ENCODE measurements around the gene SELENOS. TPM values are rescaled to one million over a fixed set of nuclear protein-coding genes. Genes with fewer than 3 reads are reported as not detected.

Gene SELENOS
- total RNA-seq, 1 experiment from 2014 or later: 145 TPM

- intact Hi-C loops (cut with micrococcal nuclease): no loop called here
- no TSS peak for BruUV-seq (replicated peaks)
Measured at GRCh38 chr15:101283931-101284330, 6.6 kb upstream of the SELENOS start.

DNA sequence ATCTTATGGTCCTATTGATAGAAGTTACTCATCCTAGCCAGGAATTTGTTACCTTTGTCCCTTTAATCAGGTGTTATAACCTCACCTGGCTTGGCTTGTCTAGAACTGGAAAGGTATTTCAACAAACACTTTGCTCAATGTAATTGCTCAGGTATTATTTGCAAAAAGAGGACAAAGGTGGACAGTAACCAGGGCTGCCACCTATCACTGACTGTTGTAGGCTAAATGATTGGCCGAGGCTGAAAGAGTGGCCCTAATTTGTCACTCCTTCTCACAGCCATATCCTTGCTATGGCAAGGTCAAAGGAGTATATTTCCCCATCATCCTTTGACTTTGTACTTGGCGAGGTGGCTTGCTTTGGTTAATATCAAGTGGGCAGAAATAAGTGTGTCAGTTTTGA lies 2.7 kb upstream of the SELENOS start:
- ChIA-PET CTCF (interaction anchor here (1.1 kb wide), 1 partner anchor 15 kb away, joined by 3 read pairs; no protein-coding TSS in a partner anchor), POLR2A (interaction anchor here (1.9 kb wide), 1 partner anchor 15 kb away, joined by 4 read pairs; the partner anchor contains the start of gene SNRPA1)
- Mint-ChIP-seq H3K27ac (ENCODE audit: low read depth, unreplicated experiment) (no peak overlapping the region), H3K4me1 (ENCODE audit: insufficient read depth, unreplicated experiment) (peaks cover 8% of the 10 kb centered on the region), H3K36me3 (ENCODE audit: insufficient read depth, unreplicated experiment) (peaks cover 62% of the 10 kb centered on the region), H3K27me3 (ENCODE audit: insufficient read depth, unreplicated experiment) (no peaks in the 10 kb centered on the region), H3K9me3 (ENCODE audit: unreplicated experiment) (no peaks in the 10 kb centered on the region), H3K4me3 (ENCODE audit: unreplicated experiment) (no peak overlapping the region)
- no peak for DNase-seq (ENCODE audit: unreplicated experiment)
- BruUV-seq (replicated peaks): no TSS peak
- intact Hi-C loops (cut with micrococcal nuclease): no loop called here
- no peak for TF ChIP-seq CTCF (IDR thresholded peaks at IDR 0.05; ENCODE audit: unreplicated experiment)

More at GRCh38 chr15:101283931-101284330, 6.6 kb upstream of the SELENOS start:
- CTCF ChIA-PET: interaction anchor here (0.6 to 21.3 kb wide), 2 partner anchors 57 to 356 kb away, joined by 5 to 320 read pairs; no protein-coding TSS in a partner anchor
- peaks cover 88% of the 10 kb centered on the region for H3K36me3 Mint-ChIP-seq (ENCODE audit: insufficient read depth, unreplicated experiment)
- peaks cover 7% of the 10 kb centered on the region for H3K4me1 Mint-ChIP-seq (ENCODE audit: insufficient read depth, unreplicated experiment)
- no peak for TF ChIP-seq CTCF (IDR thresholded peaks at IDR 0.05; ENCODE audit: unreplicated experiment)
- POLR2A ChIA-PET: interaction anchor here (5.0 kb wide), 1 partner anchor 11 kb away, joined by 34 read pairs; the partner anchor contains the start of gene SNRPA1
- H3K27ac Mint-ChIP-seq (ENCODE audit: low read depth, unreplicated experiment): no peak overlapping the region
- no peak for DNase-seq (ENCODE audit: unreplicated experiment)
- H3K27me3 Mint-ChIP-seq (ENCODE audit: insufficient read depth, unreplicated experiment): no peaks in the 10 kb centered on the region
- H3K4me3 Mint-ChIP-seq (ENCODE audit: unreplicated experiment): no peak overlapping the region
- H3K9me3 Mint-ChIP-seq (ENCODE audit: unreplicated experiment): no peaks in the 10 kb centered on the region

DNA sequence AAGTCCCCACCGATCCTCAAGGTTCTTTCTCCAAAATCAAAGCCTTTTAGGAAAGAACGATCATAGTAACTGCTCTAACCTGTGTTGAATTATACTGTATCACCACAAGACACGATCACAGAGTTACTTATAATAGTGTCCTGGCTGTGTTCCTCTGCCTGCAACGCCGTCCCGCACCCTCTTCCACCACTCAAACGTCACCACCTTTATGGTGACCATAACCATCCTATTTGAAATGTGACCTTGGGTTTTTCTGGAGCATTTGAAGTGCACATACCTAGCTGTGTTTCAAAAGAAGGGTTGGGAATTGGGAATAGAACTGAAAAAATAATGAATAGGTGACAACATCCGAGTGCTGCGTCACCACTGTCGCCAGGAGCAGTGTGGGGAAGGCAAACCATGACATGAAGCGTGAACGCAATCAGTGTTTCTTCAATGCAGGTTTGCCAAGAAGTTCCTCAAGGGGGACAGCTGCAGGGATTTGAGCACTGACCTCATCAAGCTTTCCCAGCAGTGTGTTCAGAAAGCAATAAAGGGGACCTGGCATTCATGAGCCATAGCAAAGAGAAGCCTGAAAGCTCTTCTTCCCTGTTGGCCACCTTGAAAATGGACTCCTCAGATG lies 769 bp upstream of the SELENOS start:
- Mint-ChIP-seq H3K9me3 (ENCODE audit: unreplicated experiment) (no peaks in the 10 kb centered on the region), H3K27me3 (ENCODE audit: insufficient read depth, unreplicated experiment) (no peaks in the 10 kb centered on the region), H3K4me1 (ENCODE audit: insufficient read depth, unreplicated experiment) (peaks cover 13% of the 10 kb centered on the region), H3K36me3 (ENCODE audit: insufficient read depth, unreplicated experiment) (peaks cover 61% of the 10 kb centered on the region), H3K27ac (ENCODE audit: low read depth, unreplicated experiment) (peak overlapping the region; percentile 99), H3K4me3 (ENCODE audit: unreplicated experiment) (peak overlapping the region; percentile 100)
- TSS peak; percentile 84 for BruUV-seq (replicated peaks)
- TF ChIP-seq CTCF (IDR thresholded peaks at IDR 0.05; ENCODE audit: unreplicated experiment): no peak
- ChIA-PET POLR2A (interaction anchor here (0.7 to 1.1 kb wide), 3 partner anchors 8 to 18 kb away, joined by 3 to 13 read pairs (median 3); partner anchors contain the start of gene SNRPA1), CTCF (interaction anchor here (0.5 to 1.1 kb wide), 2 partner anchors 10 to 399 kb away, joined by 3 to 10 read pairs; no protein-coding TSS in a partner anchor)
- DNase-seq (ENCODE audit: unreplicated experiment): no peak
- intact Hi-C loops (cut with micrococcal nuclease): no loop called here

DNA sequence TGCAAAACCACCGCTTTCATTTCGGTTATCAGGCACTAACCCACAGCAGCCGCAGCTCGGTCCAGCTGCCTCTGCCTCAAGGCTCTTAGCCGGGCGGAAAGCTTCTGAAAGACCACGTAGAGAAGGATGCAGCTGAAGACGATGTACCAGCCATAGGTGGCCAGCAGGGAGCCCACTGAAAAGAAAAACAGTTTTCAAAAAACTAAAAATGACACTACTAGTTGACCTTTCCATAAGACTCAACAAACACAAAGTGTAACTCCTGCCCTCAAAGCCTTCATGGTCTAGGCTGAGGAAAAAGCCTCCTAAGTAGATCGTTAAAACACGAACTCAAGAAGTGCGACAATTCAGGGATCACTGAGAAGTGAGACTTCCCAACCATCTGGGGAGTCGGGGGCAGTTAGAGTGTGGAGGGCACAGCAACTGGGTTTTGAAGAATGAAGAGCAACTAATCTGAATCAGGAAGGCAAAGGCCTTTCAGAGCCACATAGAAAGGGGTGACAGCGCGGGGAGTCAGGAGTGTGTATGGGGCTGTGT lies 716 bp downstream of the SELENOS start:
- intact Hi-C loops (cut with micrococcal nuclease): no loop called here
- no TSS peak for BruUV-seq (replicated peaks)
- peak overlapping the region; percentile 99 for H3K27ac Mint-ChIP-seq (ENCODE audit: low read depth, unreplicated experiment)
- ChIA-PET POLR2A (interaction anchor here (0.6 to 2.4 kb wide), 3 partner anchors 9 to 549 kb away, joined by 3 to 7 read pairs (median 3); partner anchors contain the start of gene SNRPA1), CTCF (interaction anchor here (0.7 to 0.9 kb wide), 2 partner anchors 186 to 364 kb away, joined by 3 to 5 read pairs; no protein-coding TSS in a partner anchor)
- no peaks in the 10 kb centered on the region for H3K9me3 Mint-ChIP-seq (ENCODE audit: unreplicated experiment)
- peak; percentile 21 for DNase-seq (ENCODE audit: unreplicated experiment)
- peak overlapping the region; percentile 100 for H3K4me3 Mint-ChIP-seq (ENCODE audit: unreplicated experiment)
- TF ChIP-seq CTCF (IDR thresholded peaks at IDR 0.05; ENCODE audit: unreplicated experiment): no peak
- H3K36me3 Mint-ChIP-seq (ENCODE audit: insufficient read depth, unreplicated experiment): peaks cover 59% of the 10 kb centered on the region
- peaks cover 13% of the 10 kb centered on the region for H3K4me1 Mint-ChIP-seq (ENCODE audit: insufficient read depth, unreplicated experiment)
- no peaks in the 10 kb centered on the region for H3K27me3 Mint-ChIP-seq (ENCODE audit: insufficient read depth, unreplicated experiment)
